ENCODE data around the gene WASHC2A. TPM values are rescaled to one million over a fixed set of nuclear protein-coding genes. Genes with fewer than 3 reads are reported as not detected.
"Not testable (repeated sequence)": the region's sequence is repeated elsewhere in the genome, so short reads cannot be mapped to it uniquely, and the experiment has no call there.

The WASHC2A gene, protein sequence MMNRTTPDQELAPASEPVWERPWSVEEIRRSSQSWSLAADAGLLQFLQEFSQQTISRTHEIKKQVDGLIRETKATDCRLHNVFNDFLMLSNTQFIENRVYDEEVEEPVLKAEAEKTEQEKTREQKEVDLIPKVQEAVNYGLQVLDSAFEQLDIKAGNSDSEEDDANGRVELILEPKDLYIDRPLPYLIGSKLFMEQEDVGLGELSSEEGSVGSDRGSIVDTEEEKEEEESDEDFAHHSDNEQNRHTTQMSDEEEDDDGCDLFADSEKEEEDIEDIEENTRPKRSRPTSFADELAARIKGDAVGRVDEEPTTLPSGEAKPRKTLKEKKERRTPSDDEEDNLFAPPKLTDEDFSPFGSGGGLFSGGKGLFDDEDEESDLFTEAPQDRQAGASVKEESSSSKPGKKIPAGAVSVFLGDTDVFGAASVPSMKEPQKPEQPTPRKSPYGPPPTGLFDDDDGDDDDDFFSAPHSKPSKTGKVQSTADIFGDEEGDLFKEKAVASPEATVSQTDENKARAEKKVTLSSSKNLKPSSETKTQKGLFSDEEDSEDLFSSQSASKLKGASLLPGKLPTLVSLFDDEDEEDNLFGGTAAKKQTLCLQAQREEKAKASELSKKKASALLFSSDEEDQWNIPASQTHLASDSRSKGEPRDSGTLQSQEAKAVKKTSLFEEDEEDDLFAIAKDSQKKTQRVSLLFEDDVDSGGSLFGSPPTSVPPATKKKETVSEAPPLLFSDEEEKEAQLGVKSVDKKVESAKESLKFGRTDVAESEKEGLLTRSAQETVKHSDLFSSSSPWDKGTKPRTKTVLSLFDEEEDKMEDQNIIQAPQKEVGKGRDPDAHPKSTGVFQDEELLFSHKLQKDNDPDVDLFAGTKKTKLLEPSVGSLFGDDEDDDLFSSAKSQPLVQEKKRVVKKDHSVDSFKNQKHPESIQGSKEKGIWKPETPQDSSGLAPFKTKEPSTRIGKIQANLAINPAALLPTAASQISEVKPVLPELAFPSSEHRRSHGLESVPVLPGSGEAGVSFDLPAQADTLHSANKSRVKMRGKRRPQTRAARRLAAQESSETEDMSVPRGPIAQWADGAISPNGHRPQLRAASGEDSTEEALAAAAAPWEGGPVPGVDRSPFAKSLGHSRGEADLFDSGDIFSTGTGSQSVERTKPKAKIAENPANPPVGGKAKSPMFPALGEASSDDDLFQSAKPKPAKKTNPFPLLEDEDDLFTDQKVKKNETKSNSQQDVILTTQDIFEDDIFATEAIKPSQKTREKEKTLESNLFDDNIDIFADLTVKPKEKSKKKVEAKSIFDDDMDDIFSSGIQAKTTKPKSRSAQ (N-terminal part only)
- polyA plus RNA-seq (2013, experiment 1 of 2; ENCODE audit: insufficient read length) = 31.0 TPM
- polyA plus RNA-seq (2013, experiment 2 of 2; ENCODE audit: insufficient read length) = 29.1 TPM

- peak; percentile 92 for DNase-seq
These were observed at the start of gene WASHC2A for GRCh38 chr10:50067546-50068351. WASHC2A (plus strand) TSS chr10:50067954; CDS start chr10:50068006, 52 bp downstream.

- DNase-seq = not testable (repeated sequence)
These were observed 48.5 kb upstream of the WASHC2A start for GRCh38 chr10:50019279-50019678.

DNA sequence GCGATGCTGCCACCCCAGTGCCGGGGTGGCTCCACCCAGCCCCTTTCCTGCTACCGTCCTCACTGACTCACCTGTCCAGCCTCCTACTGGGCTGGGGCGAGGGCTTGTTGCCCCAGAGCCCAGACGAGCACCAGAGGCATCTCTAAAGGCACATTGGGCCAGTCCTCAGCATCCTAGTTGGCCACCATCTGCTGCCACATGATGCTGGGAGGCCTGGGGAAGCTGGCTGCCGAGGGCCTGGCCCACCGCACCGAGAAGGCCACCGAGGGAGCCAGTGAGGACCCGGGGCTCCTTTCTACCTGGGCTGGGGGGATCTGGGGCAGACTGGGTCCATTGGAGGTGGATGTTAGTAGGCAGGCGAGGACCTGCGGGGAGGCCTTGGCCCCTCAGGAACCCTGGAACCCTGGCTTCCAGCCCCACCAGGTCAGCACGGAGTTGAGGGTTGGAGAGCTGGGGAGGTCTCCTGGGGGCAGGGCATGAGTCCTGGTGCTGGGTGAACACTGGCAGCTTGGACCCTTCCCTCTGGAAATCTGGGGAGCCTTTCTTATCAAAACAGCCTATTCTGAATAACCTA, 47.2 kb upstream of the WASHC2A start:
- not testable (repeated sequence) for DNase-seq

- no peak for DNase-seq
These were observed 46.1 kb upstream of the WASHC2A start for GRCh38 chr10:50021646-50022045.

- not testable (repeated sequence) for DNase-seq
These were observed 42.9 kb upstream of the WASHC2A start for GRCh38 chr10:50024716-50025383.

DNA sequence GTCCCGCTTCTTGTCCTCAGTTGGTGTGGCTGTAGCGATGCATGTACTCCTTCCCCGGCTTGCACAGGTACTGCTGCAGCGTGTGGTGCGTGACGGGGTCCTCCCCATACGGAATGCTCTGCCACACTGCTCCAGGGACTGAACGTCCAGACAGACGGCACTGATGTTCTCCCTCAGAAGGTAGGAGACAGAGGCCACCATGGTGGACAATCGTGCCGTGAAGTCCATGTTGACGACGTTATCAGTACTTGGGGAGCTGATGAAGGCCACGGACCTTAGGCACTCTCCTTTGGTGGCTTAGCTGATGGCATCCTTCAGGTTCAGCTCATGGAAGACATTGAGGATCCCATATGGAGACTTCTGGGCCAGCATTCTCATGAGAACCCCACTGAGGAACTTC, 42.1 kb upstream of the WASHC2A start:
- DNase-seq = no peak

DNA sequence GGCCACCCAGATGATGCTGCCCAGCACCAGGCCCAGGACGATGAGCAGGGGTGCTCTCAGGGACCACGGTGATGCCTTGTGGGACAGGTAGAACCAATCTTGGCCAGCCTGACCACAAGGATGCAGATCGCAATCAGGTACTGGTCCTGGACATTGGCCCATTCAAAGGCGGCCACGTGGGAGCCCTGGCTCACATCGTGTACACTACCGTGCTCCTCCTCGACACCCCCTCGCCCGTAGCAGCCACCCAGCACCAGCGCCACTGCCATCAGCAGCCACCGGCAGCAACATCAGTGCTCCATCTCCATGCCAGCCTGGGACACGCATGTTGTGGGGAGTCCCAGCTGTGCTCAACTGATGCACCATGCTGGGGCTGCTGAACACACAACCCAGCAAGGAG, 40.6 kb upstream of the WASHC2A start:
- no peak for DNase-seq

DNA sequence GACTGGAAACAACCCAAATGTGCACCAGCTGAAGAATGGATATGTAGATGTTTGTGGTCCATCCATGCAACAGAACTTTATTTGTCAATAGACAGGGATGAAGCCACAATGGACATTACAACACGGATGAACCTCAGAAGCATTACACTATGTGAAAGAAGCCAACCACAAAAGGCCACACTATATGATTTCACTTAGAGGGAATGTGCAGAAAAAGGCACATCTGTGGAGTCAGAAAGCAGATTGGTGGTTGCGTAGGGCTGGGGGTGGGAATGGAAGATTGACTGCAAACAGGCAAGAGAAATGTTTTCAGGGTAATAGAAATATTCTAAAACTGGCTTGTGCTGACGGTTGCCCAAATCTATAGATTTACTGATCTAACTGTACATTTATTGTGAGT, 34.3 kb upstream of the WASHC2A start:
- DNase-seq = peak; percentile 70

- DNase-seq = not testable (repeated sequence)
These were observed 32.4 kb upstream of the WASHC2A start for GRCh38 chr10:50035337-50035736.

- DNase-seq = peak; percentile 47
These were observed 22.7 kb upstream of the WASHC2A start for GRCh38 chr10:50044941-50045664.

GRCh38 chr10:50046457-50046856, 21.3 kb upstream of the WASHC2A start:
- DNase-seq = peak; percentile 69

GRCh38 chr10:50047594-50047993, 20.2 kb upstream of the WASHC2A start:
- DNase-seq = not testable (repeated sequence)

DNA sequence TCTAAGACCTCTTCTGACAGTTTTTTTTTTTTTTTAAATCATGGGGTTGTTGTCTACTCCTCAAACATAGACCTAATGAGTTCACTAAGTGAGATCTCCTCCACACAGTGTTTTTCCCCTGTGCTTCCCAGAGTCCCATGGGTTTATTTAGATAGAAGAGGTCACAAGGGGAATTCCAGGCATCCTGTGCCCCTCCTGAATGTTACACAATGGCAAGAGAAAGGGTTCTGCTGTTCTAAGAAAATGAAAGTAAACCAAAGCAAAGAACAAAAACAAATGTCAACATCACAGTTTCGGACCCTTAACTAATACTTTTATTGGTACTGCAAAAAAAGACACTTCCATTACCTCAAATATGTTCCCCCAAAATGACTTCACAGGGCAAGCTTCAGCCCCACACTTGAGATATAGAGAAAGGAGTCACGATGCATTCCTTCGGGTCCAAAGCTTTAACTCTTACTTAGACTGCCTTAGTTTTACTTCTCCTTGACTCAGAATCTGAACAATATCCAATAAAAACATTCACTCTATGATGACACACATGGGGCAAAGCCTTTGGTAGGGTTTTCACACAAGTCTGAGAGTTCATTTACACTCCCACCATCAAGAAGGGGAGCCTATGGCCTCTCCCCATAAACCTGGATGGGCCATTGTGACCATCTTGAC, 15.6 kb upstream of the WASHC2A start:
- DNase-seq = peak; percentile 22

DNA sequence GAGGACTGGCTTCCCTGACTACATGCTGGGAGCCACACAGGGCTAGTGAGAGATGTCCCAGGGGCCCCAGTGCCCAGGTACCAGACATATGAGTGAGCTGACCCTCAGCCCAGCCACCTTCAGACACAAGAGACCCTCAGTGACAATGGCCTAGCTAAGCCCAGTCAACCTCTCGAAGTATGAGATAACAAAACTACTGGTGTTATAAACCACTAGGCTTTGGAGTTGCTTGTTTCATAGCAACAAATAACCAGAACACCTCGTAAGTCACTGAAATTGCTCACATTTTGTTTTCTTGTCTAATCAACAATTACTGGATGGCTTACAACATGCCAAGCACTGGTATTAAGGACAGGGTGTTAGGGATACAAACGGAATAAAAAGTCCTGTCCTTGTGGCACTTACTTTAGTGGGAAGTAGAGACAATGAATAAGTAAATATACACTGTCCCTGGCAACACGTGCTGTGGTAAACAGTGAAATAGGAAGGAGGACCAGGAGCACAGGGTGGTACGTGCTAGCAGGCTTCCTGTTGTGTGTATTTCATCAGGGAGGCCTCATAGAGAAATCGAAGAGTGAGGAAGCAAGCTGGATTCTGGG, 14.9 kb upstream of the WASHC2A start:
- not testable (repeated sequence) for DNase-seq

GRCh38 chr10:50055494-50056292, 12.1 kb upstream of the WASHC2A start:
- DNase-seq = not testable (repeated sequence)

- DNase-seq = not testable (repeated sequence)
These were observed 11.1 kb upstream of the WASHC2A start for GRCh38 chr10:50056654-50057053.

GRCh38 chr10:50058727-50059126, 9.0 kb upstream of the WASHC2A start:
- DNase-seq = not testable (repeated sequence)

GRCh38 chr10:50059946-50060345, 7.8 kb upstream of the WASHC2A start:
- not testable (repeated sequence) for DNase-seq
